ENCODE measurements around the gene ADARB2. TPM values are rescaled to one million over a fixed set of nuclear protein-coding genes. Genes with fewer than 3 reads are reported as not detected.

ADARB2 gene
- total RNA-seq, 1 donor from 2014 or later = 0.11 TPM

GRCh38 chr10:1244493-1244892, 492.8 kb downstream of the ADARB2 start:
- Histone ChIP-seq H3K4me1 (no peaks in the 10 kb centered on the region), H3K27me3 (ENCODE audit: low read depth) (peaks cover 74% of the 10 kb centered on the region)
- intact Hi-C loops (cut with micrococcal nuclease) = no loop called here

GRCh38 chr10:1243486-1244234, 493.7 kb downstream of the ADARB2 start:
- Histone ChIP-seq H3K9me3 (replicated peaks) (no peaks in the 10 kb centered on the region), H3K36me3 (no peaks in the 10 kb centered on the region), H3K4me1 (no peaks in the 10 kb centered on the region), H3K27me3 (ENCODE audit: low read depth) (peaks cover 65% of the 10 kb centered on the region), H3K27ac (replicated peaks) (no peak overlapping the region), H3K4me3 (no peak overlapping the region)
- DNase-seq = no peak
- TF ChIP-seq CTCF (IDR thresholded peaks at IDR 0.05; ENCODE audit: borderline replicate concordance) = no peak
- intact Hi-C loops (cut with micrococcal nuclease) = no loop called here

More at GRCh38 chr10:1244493-1244892, 492.8 kb downstream of the ADARB2 start:
- TF ChIP-seq CTCF (IDR thresholded peaks at IDR 0.05; ENCODE audit: borderline replicate concordance) = no peak
- no peaks in the 10 kb centered on the region for H3K36me3 ChIP-seq
- no peak for DNase-seq
- H3K4me3 ChIP-seq = no peak overlapping the region
- H3K27ac ChIP-seq (replicated peaks) = no peak overlapping the region
- no peaks in the 10 kb centered on the region for H3K9me3 ChIP-seq (replicated peaks)

- TF ChIP-seq CTCF (IDR thresholded peaks at IDR 0.05; ENCODE audit: borderline replicate concordance) = no peak
- Histone ChIP-seq H3K27me3 (ENCODE audit: low read depth) (peaks cover 58% of the 10 kb centered on the region), H3K36me3 (no peaks in the 10 kb centered on the region), H3K27ac (replicated peaks) (no peak overlapping the region), H3K9me3 (replicated peaks) (no peaks in the 10 kb centered on the region), H3K4me3 (no peak overlapping the region), H3K4me1 (no peaks in the 10 kb centered on the region)
- intact Hi-C loops (cut with micrococcal nuclease) = no loop called here
- no peak for DNase-seq
These were observed 494.4 kb downstream of the ADARB2 start for GRCh38 chr10:1242975-1243374.

- no peaks in the 10 kb centered on the region for H3K9me3 ChIP-seq (replicated peaks)
- no peak for TF ChIP-seq CTCF (IDR thresholded peaks at IDR 0.05; ENCODE audit: borderline replicate concordance)
- no peak for DNase-seq
- no peaks in the 10 kb centered on the region for H3K36me3 ChIP-seq
- intact Hi-C loops (cut with micrococcal nuclease) = no loop called here
- H3K4me3 ChIP-seq = no peak overlapping the region
- H3K27me3 ChIP-seq (ENCODE audit: low read depth) = peaks cover 51% of the 10 kb centered on the region
- H3K27ac ChIP-seq (replicated peaks) = no peak overlapping the region
- no peaks in the 10 kb centered on the region for H3K4me1 ChIP-seq
These were observed 495.1 kb downstream of the ADARB2 start for GRCh38 chr10:1241973-1242935.

GRCh38 chr10:1241322-1241890, 495.9 kb downstream of the ADARB2 start:
- Histone ChIP-seq H3K27ac (replicated peaks) (no peak overlapping the region), H3K36me3 (no peaks in the 10 kb centered on the region), H3K4me3 (no peak overlapping the region), H3K27me3 (ENCODE audit: low read depth) (peaks cover 51% of the 10 kb centered on the region), H3K9me3 (replicated peaks) (no peaks in the 10 kb centered on the region), H3K4me1 (no peaks in the 10 kb centered on the region)
- intact Hi-C loops (cut with micrococcal nuclease) = no loop called here
- no peak for DNase-seq
- TF ChIP-seq CTCF (IDR thresholded peaks at IDR 0.05; ENCODE audit: borderline replicate concordance) = no peak

All from left ventricle myocardium inferior (tissue), 1 donor.